ENCODE results near the gene RPP40.
A peak's percentile ranks its signal among the peaks of the same experiment; 100 is the strongest.

Gene RPP40

GRCh38 chr6:4969609-4970285, 34.1 kb downstream of the RPP40 start:
- no peak for DNase-seq (ENCODE audit: low read depth)

- DNase-seq (ENCODE audit: low read depth): peak; percentile 43
Observed at GRCh38 chr6:4967301-4968030, 36.4 kb downstream of the RPP40 start.

GRCh38 chr6:4965562-4966389, 38.1 kb downstream of the RPP40 start:
- DNase-seq (ENCODE audit: low read depth): no peak

- DNase-seq (ENCODE audit: low read depth): no peak
Observed at GRCh38 chr6:4964675-4965561, 38.9 kb downstream of the RPP40 start.

GRCh38 chr6:4962905-4963304, 40.9 kb downstream of the RPP40 start:
- no peak for DNase-seq (ENCODE audit: low read depth)

GRCh38 chr6:4961322-4962168, 42.3 kb downstream of the RPP40 start:
- DNase-seq (ENCODE audit: low read depth): no peak

- no peak for DNase-seq (ENCODE audit: low read depth)
Observed at GRCh38 chr6:4958624-4959023, 45.2 kb downstream of the RPP40 start.

- DNase-seq (ENCODE audit: low read depth): no peak
Observed at GRCh38 chr6:4957521-4958231, 46.2 kb downstream of the RPP40 start.

- DNase-seq (ENCODE audit: low read depth): no peak
Observed at GRCh38 chr6:4956625-4957024, 47.2 kb downstream of the RPP40 start.

- no peak for DNase-seq (ENCODE audit: low read depth)
Observed at GRCh38 chr6:4953440-4953839, 50.4 kb downstream of the RPP40 start.

- no peak for DNase-seq (ENCODE audit: low read depth)
Observed at GRCh38 chr6:4950836-4951533, 52.9 kb downstream of the RPP40 start.

- no peak for DNase-seq (ENCODE audit: low read depth)
Observed at GRCh38 chr6:4950076-4950475, 53.8 kb downstream of the RPP40 start.

- no peak for DNase-seq (ENCODE audit: low read depth)
Observed at GRCh38 chr6:4948781-4949450, 54.9 kb downstream of the RPP40 start.

- DNase-seq (ENCODE audit: low read depth): no peak
Observed at GRCh38 chr6:4947716-4948115, 56.1 kb downstream of the RPP40 start.

GRCh38 chr6:4946521-4946920, 57.3 kb downstream of the RPP40 start:
- DNase-seq (ENCODE audit: low read depth): no peak
